SJCRH30 (cell line): ENCODE measurements around the gene SULT4A1. TPM values are rescaled to one million over a fixed set of nuclear protein-coding genes. Genes with fewer than 3 reads are reported as not detected.

Experiments used
- DNase-seq, 2 experiments: peaks; one replicate each; pipeline ENCODE4 v3.0.0-alpha.2; 2015 to 2020
- H3K27ac ChIP-seq: fragments of 250-450 bp; sonication (Bioruptor Pico); 2 replicates; pipeline ENCODE4 v1.5.1; 2020; ENCODE audit warnings: mild to moderate bottlenecking, moderate library complexity
- H3K27me3 ChIP-seq: fragments of 250-450 bp; sonication (Bioruptor Pico); 2 replicates; pipeline ENCODE4 v1.5.1; 2020; ENCODE audit warnings: mild to moderate bottlenecking, moderate library complexity
- H3K36me3 ChIP-seq: fragments of 250-450 bp; sonication (Bioruptor Pico); 2 replicates; pipeline ENCODE4 v1.5.1; 2020; ENCODE audit warnings: mild to moderate bottlenecking, moderate library complexity
- H3K4me1 ChIP-seq: fragments of 250-450 bp; sonication (Bioruptor Pico); 2 replicates; pipeline ENCODE4 v1.5.1; 2020; ENCODE audit warnings: mild to moderate bottlenecking, moderate library complexity
- H3K4me3 ChIP-seq: fragments of 250-450 bp; sonication (Bioruptor Pico); 2 replicates; pipeline ENCODE4 v1.5.1; 2020; ENCODE audit warnings: mild to moderate bottlenecking, moderate library complexity
- H3K9me3 ChIP-seq: fragments of 250-450 bp; sonication (Bioruptor Pico); replicated peaks from 2 replicates; pipeline ENCODE4 v1.5.1; 2020; ENCODE audit warnings: mild to moderate bottlenecking, moderate library complexity
- total RNA-seq: library from RNA; depleted of rRNA; stranded (reverse); fragments of >200 nt; shearing (Covaris generic); gene quantifications from 2 replicates; pipeline ENCODE4 v1.2.3, GENCODE V29; 2014

Gene SULT4A1
- total RNA-seq, 1 experiment from 2014 or later: not detected

DNA sequence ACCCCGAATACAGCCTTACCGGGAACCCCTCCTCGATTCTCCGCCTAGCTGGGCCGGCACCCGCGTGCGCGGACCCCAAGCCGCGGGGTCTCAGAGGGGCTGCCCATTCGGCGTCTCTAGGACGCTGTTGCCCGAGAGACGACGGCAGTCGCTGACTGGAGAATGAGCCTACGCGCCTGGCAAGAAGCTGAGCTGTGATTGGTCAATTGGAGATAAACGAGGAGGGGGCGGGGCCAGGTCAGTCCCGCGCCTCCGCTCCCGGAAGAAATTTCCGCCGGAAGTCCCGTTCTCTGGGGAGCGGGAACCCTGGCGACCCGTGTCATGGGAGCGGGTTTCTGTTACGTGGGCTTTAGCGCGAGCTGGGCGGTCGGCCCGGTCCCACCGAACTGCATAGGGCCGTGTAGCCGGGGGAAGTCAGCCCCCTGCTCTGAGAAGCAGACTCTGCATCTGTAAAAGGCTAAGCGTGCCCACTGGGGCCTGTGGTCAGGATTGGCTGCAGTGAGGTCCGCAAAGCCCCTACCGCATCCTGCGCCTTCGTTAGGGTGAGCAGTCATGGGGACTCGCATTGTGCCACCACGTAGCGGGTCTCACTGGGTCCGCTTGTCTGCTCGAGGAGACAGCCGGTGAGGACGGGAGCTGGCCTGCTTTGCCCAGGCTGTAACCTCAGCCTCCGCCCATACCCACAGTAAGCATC, 50.0 kb downstream of the SULT4A1 start, which contains the start of gene EFCAB6:
Gene EFCAB6, minus strand, starts transcription at position 157 of the 694 bp plus-strand sequence. CDS start 29,987 bp downstream, outside the sequence.
- peak within 1 kb of the TSS; percentile 55 for H3K4me3 ChIP-seq
- DNase-seq: peak; percentile 59 to 67
- H3K36me3 ChIP-seq: no peaks in the 10 kb centered on the region
- H3K27ac ChIP-seq: no peak within 1 kb of the TSS
- no peaks in the 10 kb centered on the region for H3K4me1 ChIP-seq
- H3K27me3 ChIP-seq: no peaks in the 10 kb centered on the region
- H3K9me3 ChIP-seq: no peaks in the 10 kb centered on the region

DNA sequence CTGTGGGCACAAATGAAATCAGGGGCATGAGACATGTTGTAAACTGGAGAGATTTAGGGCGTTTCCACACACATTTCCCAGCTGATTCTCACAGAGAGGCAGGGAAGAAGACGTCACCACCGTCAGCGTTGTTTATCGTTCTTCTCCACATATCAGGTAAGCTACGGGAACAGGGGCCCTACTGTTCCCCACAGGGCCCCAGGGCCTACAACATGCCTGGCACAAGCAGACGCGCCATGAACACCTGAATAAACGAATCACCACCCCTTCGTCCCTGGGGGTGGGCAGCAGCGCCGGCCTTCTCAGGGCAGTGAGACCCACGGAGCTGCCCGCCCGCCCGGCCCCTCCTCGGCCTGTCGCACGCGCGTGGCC, 50.5 kb downstream of the SULT4A1 start:
- H3K27ac ChIP-seq: no peak overlapping the region
- peak overlapping the region; percentile 55 for H3K4me3 ChIP-seq
- DNase-seq: no peak
- H3K9me3 ChIP-seq: no peaks in the 10 kb centered on the region
- no peaks in the 10 kb centered on the region for H3K4me1 ChIP-seq
- no peaks in the 10 kb centered on the region for H3K36me3 ChIP-seq
- no peaks in the 10 kb centered on the region for H3K27me3 ChIP-seq

DNA sequence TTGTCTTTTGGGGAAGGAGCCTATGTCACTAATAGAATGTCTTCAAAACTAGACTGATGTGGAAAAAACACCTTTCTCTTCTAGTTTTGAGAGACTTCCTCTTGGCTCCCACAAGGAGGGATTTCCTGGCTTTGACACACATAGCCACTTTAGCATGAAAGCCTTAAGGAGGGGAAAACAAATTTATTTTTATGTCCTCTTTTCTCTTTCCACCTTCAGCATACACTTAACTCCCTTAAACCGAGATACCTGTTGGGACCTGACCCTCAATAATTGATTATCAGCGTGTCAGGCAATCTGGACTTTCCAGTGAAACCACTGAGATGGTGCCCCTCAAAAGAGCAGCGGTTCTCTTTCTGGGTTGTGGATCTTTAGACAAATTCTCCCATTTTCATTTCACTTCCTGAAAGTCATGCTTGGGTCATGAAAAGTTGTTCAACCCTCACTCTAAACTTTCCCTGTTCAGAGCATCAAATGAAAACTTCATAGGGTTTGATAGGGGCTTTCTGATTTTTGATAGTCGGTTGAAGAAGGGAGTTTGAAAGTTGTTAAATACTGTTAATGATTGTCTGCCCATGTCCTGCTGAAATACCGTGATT, 59.3 kb downstream of the SULT4A1 start:
- H3K27me3 ChIP-seq: peaks cover 3% of the 10 kb centered on the region; the same call in 1 of the 2 replicates

DNA sequence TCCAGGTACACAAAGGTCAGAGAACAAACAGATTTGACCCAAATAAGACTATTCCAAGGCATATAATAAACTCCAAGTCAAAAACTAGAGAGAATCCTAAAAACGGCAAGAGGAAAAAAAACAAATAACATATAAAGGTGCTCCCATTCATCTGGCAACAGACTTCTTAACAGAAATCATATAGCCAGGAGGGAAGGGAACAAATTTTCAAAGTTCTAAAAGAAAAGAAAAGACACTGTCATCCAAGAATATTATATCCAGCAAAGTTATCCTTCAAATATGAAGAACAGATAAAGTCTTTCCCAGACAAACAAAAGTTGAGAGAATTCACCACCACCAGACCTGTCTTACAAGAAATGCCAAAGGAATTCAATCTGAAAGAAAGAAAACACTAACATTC, 61.3 kb downstream of the SULT4A1 start:
- no peak overlapping the region for H3K4me3 ChIP-seq
- 0 out of 2 replicates have a peak, but pooled peaks cover 3% of the 10 kb centered on the region for H3K9me3 ChIP-seq
- no peaks in the 10 kb centered on the region for H3K4me1 ChIP-seq
- H3K27me3 ChIP-seq: peaks cover 3% of the 10 kb centered on the region; the same call in 1 of the 2 replicates
- H3K36me3 ChIP-seq: no peaks in the 10 kb centered on the region
- DNase-seq: no peak
- H3K27ac ChIP-seq: no peak overlapping the region

More for the DNA sequence above, 59.3 kb downstream of the SULT4A1 start:
- DNase-seq: no peak
- no peak overlapping the region for H3K4me3 ChIP-seq
- 0 out of 2 replicates have a peak, but pooled peaks cover 3% of the 10 kb centered on the region for H3K9me3 ChIP-seq
- no peaks in the 10 kb centered on the region for H3K36me3 ChIP-seq
- H3K27ac ChIP-seq: no peak overlapping the region
- H3K4me1 ChIP-seq: no peaks in the 10 kb centered on the region

DNA sequence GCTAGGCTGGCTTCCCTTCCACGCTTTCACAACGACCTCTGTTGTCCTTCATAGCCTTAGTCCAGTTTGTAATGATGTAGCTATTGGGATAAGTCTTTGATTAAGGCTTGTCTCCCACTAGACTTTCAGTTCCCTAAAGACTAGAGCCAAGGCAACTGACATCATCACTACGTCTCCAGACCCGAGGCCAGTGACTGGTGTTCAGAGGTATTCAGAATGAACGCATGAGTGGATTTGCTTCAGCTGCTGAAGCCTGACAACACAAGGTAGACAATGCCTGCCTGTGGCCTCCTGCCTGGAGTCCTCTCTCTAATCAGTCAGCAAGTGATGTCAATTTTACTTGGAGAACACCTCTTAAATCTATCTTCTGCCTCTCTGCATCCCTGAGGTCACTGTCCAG, 63.8 kb downstream of the SULT4A1 start:
- Histone ChIP-seq H3K27me3 (no peaks in the 10 kb centered on the region), H3K9me3 (0 out of 2 replicates have a peak, but pooled peaks cover 3% of the 10 kb centered on the region), H3K4me1 (no peaks in the 10 kb centered on the region), H3K4me3 (no peak overlapping the region), H3K36me3 (no peaks in the 10 kb centered on the region), H3K27ac (no peak overlapping the region)
- no peak for DNase-seq

DNA sequence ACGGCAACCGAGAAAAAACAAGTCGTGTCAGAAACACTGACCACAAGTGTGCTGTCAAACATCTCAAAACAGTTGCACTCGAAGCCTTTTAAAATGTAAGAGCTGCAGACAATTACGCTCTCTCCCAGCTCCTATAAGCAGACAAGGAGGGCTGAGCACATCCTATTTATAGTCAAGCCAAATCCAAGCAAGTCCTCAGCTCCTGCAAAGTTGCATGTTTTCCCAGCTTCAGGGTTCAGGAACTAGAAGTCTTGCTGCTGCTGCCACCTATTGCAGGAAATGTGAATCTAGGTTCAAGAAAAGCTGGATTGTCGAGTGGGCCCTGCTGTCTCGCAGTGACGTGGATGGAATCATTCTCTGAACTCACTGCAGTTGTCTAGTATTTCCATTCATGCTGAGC, 65.7 kb downstream of the SULT4A1 start:
- DNase-seq: no peak
- H3K4me3 ChIP-seq: no peak overlapping the region

DNA sequence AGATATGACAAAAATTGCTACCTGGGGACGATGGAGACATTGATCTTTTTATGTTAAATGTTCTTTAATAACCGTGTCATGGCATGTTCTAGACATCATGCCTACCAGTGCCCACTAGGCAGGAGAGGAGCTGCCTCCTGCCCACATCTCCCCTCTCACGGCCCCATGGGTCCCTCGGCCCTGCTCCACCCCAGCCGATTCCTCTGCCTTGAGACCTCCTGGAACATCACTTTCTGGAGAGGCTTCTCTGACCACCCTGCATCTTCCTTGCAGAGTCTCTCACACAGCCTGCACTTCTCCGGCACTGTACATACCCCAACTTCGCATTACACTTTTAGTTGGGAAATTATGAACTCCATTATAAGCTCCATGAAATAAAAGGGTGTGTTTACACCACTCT, 67.0 kb downstream of the SULT4A1 start:
- H3K9me3 ChIP-seq: no peaks in the 10 kb centered on the region
- H3K4me1 ChIP-seq: no peaks in the 10 kb centered on the region
- no peaks in the 10 kb centered on the region for H3K27me3 ChIP-seq
- no peak overlapping the region for H3K4me3 ChIP-seq
- no peaks in the 10 kb centered on the region for H3K36me3 ChIP-seq
- DNase-seq: no peak
- H3K27ac ChIP-seq: no peak overlapping the region

More for the DNA sequence above, 65.7 kb downstream of the SULT4A1 start:
- Histone ChIP-seq H3K27me3 (no peaks in the 10 kb centered on the region), H3K36me3 (no peaks in the 10 kb centered on the region), H3K27ac (no peak overlapping the region), H3K4me1 (no peaks in the 10 kb centered on the region), H3K9me3 (0 out of 2 replicates have a peak, but pooled peaks cover 3% of the 10 kb centered on the region)

DNA sequence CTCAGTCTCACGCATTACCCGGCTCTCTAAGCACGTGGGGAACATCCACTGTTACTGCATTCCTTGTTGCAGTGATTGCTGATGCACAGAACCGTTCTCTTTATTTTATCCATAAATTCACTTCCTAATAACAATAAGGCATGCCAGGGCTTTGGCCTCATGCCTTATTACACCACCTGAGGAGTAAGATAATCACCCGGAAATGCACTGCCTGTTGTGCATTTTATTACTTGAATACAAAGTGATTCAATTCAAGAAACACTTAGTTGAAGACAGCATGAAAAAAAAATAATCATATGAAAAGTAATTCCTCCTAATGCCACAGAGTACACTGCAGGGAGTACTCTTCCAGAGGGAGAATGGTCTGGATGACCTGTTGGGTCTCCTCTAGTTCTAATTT, 69.4 kb downstream of the SULT4A1 start:
- Histone ChIP-seq H3K36me3 (no peaks in the 10 kb centered on the region), H3K4me3 (no peak overlapping the region), H3K27ac (no peak overlapping the region), H3K9me3 (no peaks in the 10 kb centered on the region), H3K4me1 (no peaks in the 10 kb centered on the region), H3K27me3 (no peaks in the 10 kb centered on the region)
- no peak for DNase-seq

DNA sequence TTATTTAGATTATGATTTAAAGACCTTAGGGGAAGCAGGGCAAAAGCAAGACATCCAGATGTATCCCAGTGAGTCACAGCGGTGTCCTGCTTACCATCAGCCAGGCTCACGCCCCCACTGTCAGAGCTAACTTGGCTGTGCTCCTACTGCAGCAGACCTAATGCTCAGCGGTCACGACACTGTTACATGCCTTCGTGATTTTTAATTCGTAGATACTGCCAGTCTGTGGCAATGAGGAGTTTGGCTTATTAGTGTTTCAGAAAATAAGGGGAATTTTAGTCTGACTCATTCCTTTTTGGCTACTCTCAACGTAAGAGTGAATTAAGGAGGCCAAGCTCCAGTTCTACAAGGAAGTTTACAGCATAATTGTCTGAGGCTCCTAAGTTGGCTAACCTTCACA, 72.9 kb downstream of the SULT4A1 start:
- Histone ChIP-seq H3K27me3 (no peaks in the 10 kb centered on the region), H3K27ac (no peak overlapping the region), H3K4me3 (no peak overlapping the region), H3K9me3 (no peaks in the 10 kb centered on the region), H3K36me3 (no peaks in the 10 kb centered on the region), H3K4me1 (no peaks in the 10 kb centered on the region)
- DNase-seq: no peak

DNA sequence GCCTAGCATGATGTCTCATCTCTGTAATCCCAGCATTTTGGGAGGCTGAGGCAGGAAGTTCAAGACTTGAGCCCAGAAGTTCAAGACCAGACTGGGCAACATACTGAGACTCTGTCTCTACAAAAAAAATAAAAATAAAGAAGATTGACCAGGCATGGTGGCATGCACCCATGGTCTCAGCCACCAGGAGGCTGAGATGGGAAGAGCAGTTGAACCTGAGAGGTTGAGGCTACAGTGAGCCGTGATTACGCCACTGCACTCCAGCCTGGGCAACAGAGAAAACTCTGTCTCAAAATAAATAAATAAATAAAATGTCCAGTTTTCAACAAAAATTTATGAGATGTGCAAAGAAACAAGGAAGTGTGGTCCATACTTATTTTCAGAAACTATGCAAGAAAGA, 78.5 kb downstream of the SULT4A1 start:
- Histone ChIP-seq H3K4me3 (no peak overlapping the region), H3K27ac (no peak overlapping the region), H3K36me3 (no peaks in the 10 kb centered on the region), H3K9me3 (no peaks in the 10 kb centered on the region), H3K27me3 (no peaks in the 10 kb centered on the region), H3K4me1 (no peaks in the 10 kb centered on the region)
- DNase-seq: no peak

DNA sequence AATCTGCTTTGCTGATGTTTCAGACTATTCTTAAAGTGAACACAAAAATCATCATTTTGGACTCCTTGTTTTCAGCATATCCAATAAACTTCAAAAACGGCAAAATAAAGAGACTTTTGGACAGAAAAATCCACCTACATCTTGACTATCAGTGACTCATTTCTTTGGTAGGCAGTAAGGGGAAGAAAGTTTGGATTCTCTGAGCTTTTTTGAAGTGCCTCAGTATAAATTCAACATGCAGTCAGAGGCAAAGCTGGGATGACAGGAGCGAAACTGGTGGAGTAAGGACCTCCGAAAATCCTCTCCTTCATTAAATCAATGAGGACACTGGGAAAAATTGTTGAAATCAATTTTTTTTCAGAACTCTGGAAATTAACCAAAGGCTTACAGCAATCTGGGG, 79.9 kb downstream of the SULT4A1 start:
- Histone ChIP-seq H3K36me3 (no peaks in the 10 kb centered on the region), H3K27me3 (no peaks in the 10 kb centered on the region), H3K9me3 (no peaks in the 10 kb centered on the region), H3K27ac (no peak overlapping the region), H3K4me3 (no peak overlapping the region), H3K4me1 (no peaks in the 10 kb centered on the region)
- no peak for DNase-seq

DNA sequence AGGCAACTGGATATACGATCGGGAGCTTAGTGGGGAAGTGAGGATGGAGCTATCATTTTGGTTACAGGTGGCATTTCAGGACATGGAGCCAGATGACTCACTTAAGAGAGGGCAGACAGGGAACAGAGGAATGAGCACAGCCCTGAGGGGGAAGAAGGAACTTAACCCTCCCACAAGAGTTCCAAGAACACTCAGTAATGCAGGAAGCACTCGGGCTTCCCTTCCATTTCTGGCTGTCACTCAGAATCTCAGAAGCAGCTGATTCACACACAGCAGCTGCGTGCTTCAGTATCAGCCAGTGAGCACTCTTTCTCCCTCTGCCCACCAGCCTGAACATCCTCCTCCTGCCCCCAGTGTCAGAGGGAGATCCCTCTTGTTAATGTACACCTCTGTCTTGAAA, 85.0 kb downstream of the SULT4A1 start:
- DNase-seq: peak in 1 of 2 experiments; percentile 10
- Histone ChIP-seq H3K4me3 (no peak overlapping the region), H3K9me3 (no peaks in the 10 kb centered on the region), H3K36me3 (no peaks in the 10 kb centered on the region), H3K27ac (no peak overlapping the region), H3K4me1 (no peaks in the 10 kb centered on the region), H3K27me3 (no peaks in the 10 kb centered on the region)

DNA sequence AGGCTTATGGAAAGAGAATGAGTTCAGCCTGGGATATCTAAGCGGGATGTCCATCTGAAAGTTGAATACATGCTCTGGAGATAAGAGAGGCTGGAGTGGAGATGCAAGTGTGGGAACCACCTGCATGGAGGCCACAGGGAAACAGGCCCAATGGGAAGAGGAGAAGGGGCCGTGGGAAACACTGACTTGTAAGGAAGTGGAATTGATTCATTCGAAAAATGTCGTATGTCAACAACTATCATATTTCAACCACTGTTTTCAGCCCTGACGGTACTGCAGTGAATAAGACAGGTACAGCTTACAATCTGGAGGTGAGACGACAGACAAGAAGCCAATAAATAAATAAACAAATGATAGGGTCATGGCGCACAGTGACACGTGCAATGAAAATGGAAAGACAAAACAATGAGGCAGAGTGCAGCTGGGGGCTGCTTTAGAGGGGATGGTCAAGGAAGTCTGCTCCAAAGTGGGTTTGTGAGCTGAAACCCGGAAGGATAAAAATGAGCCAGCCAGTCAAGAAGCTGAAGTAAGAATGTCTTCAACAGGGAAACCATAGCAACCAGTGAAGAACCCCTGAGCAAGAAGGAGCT, 86.1 kb downstream of the SULT4A1 start:
- DNase-seq: no peak

More for the DNA sequence above, 86.1 kb downstream of the SULT4A1 start:
- no peaks in the 10 kb centered on the region for H3K27me3 ChIP-seq
- H3K27ac ChIP-seq: no peak overlapping the region
- H3K9me3 ChIP-seq: no peaks in the 10 kb centered on the region
- no peaks in the 10 kb centered on the region for H3K4me1 ChIP-seq
- no peaks in the 10 kb centered on the region for H3K36me3 ChIP-seq
- H3K4me3 ChIP-seq: no peak overlapping the region
